HG03575 (cell line): ENCODE data around the gene ARHGAP24.

Source experiments
- ATAC-seq: cut with Tn5 transposase; IDR thresholded peaks from one replicate; pipeline ENCODE4 v1.9.1; 2021; ENCODE audit not compliant: unreplicated experiment, insufficient number of reproducible peaks, low FRiP score; ENCODE audit errors: extremely low read depth

The ARHGAP24 gene

DNA sequence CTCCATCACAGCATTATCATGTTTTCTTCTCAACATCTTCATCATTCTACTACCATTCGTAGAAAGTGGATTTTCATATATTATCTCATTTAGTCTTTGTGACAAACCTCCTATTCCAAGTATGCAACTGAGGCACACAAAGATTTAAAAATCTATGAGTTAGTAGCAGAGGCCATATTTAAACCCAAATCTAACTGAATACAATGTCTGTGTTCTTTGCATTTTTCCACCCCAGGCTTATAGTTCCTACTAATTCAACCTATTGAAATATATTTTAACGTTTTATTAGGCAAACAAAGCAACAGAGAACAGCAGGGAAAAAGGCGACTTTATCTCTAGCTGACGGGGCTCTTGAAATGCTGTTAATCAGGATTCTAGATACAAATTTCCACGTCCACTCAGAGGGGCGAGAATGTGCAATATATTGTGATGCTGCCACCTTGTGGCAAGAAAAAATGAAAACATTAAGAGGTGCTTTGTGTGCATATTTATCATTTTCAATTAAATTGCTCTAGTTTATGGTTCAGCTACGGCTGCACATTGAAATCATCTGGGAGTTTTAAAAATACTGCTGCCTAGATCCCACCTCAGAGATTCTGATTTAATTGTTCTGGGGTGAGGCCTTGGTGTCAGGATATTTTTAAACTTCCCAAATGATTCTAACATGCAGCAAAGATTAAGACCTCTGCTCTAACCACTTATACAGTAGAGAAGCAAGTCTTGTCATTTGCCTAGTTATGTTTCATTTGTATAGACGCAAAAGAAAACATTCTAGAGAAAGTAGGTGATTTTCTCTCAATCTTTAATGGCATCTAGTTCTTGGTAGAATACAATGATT, 569.0 kb downstream of the ARHGAP24 start:
- no peak for ATAC-seq

DNA sequence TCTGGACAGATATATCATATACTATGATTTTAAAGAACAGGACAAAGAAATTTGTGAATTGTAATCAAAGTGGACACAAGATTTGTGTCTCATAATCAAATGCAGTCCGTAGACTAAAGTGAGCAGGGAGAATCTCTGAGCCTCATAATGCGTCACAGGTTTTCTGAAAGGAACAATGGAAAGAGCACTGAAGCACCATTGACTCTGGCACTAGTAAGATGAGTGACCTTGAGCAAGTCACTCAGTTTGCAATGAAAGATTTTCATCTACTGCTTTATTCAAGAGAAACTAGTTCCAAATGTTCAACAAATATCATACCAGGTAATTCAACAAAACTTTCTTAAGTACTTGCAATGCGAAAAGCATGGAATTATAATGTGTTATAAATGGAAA, 569.6 kb downstream of the ARHGAP24 start:
- no peak for ATAC-seq

DNA sequence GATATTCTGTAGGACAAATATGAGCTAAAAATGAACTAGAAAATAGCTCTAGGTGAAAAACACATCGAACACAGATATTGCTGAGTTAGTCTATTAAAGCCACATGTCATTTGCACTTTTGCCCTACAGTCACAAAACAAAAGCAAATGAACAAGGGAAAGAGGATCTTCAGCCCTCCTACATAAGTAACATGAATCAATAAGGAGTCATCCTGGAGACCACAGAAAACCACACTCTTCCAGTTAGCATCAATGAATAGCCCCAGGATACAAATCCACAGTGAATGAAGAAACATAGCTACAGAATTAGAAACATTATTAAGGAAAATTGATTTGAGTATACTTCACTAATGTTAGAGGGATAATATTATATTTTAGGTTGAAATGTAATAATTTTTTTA, 573.5 kb downstream of the ARHGAP24 start:
- ATAC-seq = no peak

DNA sequence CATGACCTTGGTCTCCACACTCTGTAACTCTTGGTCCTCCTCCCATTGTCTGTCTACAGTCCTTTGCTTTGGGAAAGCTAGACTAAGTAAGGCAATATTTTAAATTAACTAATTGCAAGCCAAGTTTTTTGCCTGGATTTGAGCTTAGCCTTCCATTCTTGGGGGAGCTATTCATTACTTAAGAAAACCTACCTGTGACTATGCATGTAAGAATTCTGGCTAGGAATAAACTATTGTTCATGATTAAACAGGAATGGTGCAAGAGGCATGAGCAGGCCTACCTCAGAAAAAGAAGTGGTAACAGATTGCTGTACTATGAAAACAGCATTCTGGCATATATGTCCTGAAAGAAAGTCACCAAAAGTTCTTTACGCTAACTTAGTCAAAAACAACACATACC, 575.5 kb downstream of the ARHGAP24 start:
- no peak for ATAC-seq
